Measurements from ENCODE around the gene LMBRD2.

The LMBRD2 gene

GRCh38 chr5:36175043-36175442, 23.4 kb upstream of the LMBRD2 start:
- no peak for TF ChIP-seq CTCF (IDR thresholded peaks at IDR 0.05; ENCODE audit: control extremely low read depth, extremely low read depth, low read depth, missing control alignments)
- no peak for DNase-seq (ENCODE audit: extremely low spot score)
- CTCF ChIA-PET, result no interaction called here
- POLR2A ChIA-PET, result no interaction called here

GRCh38 chr5:36174119-36174518, 22.4 kb upstream of the LMBRD2 start:
- TF ChIP-seq CTCF (IDR thresholded peaks at IDR 0.05; ENCODE audit: control extremely low read depth, extremely low read depth, low read depth, missing control alignments), result no peak
- CTCF ChIA-PET, result interaction anchor here (1.4 kb wide), 1 partner anchor 68 kb away, joined by 4 read pairs; the partner anchor contains the start of gene NADK2
- no peak for DNase-seq (ENCODE audit: extremely low spot score)
- POLR2A ChIA-PET, result no interaction called here

GRCh38 chr5:36173426-36173825, 21.7 kb upstream of the LMBRD2 start:
- ChIA-PET CTCF (interaction anchor here (1.4 kb wide), 2 partner anchors 13 to 68 kb away, joined by 3 to 4 read pairs; partner anchors contain the start of gene NADK2), POLR2A (no interaction called here)
- no peak for TF ChIP-seq CTCF (IDR thresholded peaks at IDR 0.05; ENCODE audit: control extremely low read depth, extremely low read depth, low read depth, missing control alignments)
- DNase-seq (ENCODE audit: extremely low spot score), result no peak

GRCh38 chr5:36172599-36172998, 20.9 kb upstream of the LMBRD2 start:
- POLR2A ChIA-PET, result no interaction called here
- TF ChIP-seq CTCF (IDR thresholded peaks at IDR 0.05; ENCODE audit: control extremely low read depth, extremely low read depth, low read depth, missing control alignments), result no peak
- CTCF ChIA-PET, result interaction anchor here (1.4 kb wide), 1 partner anchor 12 kb away, joined by 3 read pairs; no protein-coding TSS in a partner anchor
- DNase-seq (ENCODE audit: extremely low spot score), result no peak

- no peak for DNase-seq (ENCODE audit: extremely low spot score)
- TF ChIP-seq CTCF (IDR thresholded peaks at IDR 0.05; ENCODE audit: control extremely low read depth, extremely low read depth, low read depth, missing control alignments), result no peak
- ChIA-PET POLR2A (no interaction called here), CTCF (interaction anchor here (0.9 to 1.5 kb wide), 2 partner anchors 9 to 92 kb away, joined by 3 read pairs; no protein-coding TSS in a partner anchor)
These were observed 19.2 kb upstream of the LMBRD2 start for GRCh38 chr5:36170832-36171424.

GRCh38 chr5:36168737-36169136, 17.1 kb upstream of the LMBRD2 start:
- ChIA-PET POLR2A (no interaction called here), CTCF (interaction anchor here (2.3 to 2.8 kb wide), 2 partner anchors 9 to 17 kb away, joined by 8 to 12 read pairs; partner anchors contain the start of genes LMBRD2 and SKP2)
- TF ChIP-seq CTCF (IDR thresholded peaks at IDR 0.05; ENCODE audit: control extremely low read depth, extremely low read depth, low read depth, missing control alignments), result no peak
- DNase-seq (ENCODE audit: extremely low spot score), result no peak
